GM12891 (cell line): ENCODE measurements around the gene PLEKHA3.

Source experiments
- POLR2A ChIP-seq: IDR thresholded peaks from 2 replicates; pipeline ENCODE4 v1.6.1; 2011; ENCODE audit warnings: low read depth, low read length, control low read depth
- POLR2AphosphoS5 ChIP-seq: IDR thresholded peaks from 2 replicates; pipeline ENCODE4 v1.6.1; 2011; ENCODE audit warnings: low read depth, low read length, control low read depth
- SPI1 ChIP-seq: IDR thresholded peaks from 2 replicates; pipeline ENCODE4 v1.6.1; 2011; ENCODE audit warnings: low read depth, low read length, control low read depth
- TAF1 ChIP-seq: IDR thresholded peaks from 2 replicates; pipeline ENCODE4 v1.6.1; 2011; ENCODE audit warnings: low read depth, low read length, control low read depth

GRCh38 chr2:178484245-178485041 lies 4.2 kb downstream of the PLEKHA3 start:
- no peak for TF ChIP-seq POLR2A
- TF ChIP-seq POLR2AphosphoS5, result no peak
- no peak for TF ChIP-seq TAF1
- no peak for TF ChIP-seq SPI1
